ENCODE results near the gene LRRC8C.

GRCh38 chr1:89767618-89768017 lies 134.7 kb downstream of the LRRC8C start:
- TF ChIP-seq CTCF (IDR thresholded peaks at IDR 0.05) (no peak), EP300 (IDR thresholded peaks at IDR 0.05) (no peak), POLR2AphosphoS5 (IDR thresholded peaks at IDR 0.05) (no peak)

Measured in upper lobe of left lung (tissue), 4 donors.